SKM-1 treated with dmso at 0.1 percent for 144 hours (cell line): Measurements from ENCODE around the gene AMN1.
A peak's percentile ranks its signal among the peaks of the same experiment; 100 is the strongest.
"Not testable (repeated sequence)": the region's sequence is repeated elsewhere in the genome, so short reads cannot be mapped to it uniquely, and the experiment has no call there.

ENCODE experiments used
- DNase-seq: peaks from one replicate; lab custom pipeline; 2025; ENCODE audit not compliant: unreplicated experiment; lab: John Stamatoyannopoulos, UW

The AMN1 gene

DNA sequence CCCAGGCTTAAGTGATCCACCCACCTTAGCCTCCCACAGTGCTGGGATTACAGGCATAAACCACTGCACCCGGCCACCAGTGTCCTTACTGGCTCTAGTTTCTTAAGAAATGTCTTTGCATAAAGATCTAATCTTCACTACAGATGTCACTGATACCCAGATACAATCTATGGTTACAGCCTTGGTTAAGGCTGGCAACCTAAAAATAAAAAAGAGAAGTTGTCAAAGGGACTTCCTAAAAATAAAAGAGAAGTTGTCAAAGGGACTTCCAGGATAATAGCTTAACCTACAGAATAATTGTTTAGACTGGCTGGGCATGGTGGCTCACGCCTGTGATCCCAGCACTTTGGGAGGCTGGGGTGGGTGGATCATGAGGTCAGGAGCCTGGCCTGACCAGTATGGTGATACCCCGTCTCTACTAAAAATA lies 41.7 kb downstream of the AMN1 start:
- peak; percentile 83 for DNase-seq

DNA sequence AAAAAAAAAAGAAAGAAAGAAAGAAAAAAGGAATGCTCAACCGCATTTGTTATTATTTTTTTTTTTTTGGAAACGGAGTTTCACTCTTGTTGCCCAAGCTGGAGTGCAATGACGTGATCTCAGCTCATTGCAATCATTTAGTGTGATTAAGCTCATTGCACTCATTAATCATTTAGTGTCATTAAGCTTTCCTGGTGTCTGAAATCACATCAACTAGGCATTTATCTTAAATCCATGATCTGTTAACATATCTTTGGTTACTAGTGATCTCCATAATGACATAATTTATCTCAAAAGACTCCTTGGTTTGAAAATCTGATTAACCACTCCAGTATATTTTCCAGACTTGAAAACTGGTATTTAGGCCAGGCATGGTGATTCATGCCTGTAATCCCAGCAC lies 43.0 kb downstream of the AMN1 start:
- DNase-seq, result no peak

DNA sequence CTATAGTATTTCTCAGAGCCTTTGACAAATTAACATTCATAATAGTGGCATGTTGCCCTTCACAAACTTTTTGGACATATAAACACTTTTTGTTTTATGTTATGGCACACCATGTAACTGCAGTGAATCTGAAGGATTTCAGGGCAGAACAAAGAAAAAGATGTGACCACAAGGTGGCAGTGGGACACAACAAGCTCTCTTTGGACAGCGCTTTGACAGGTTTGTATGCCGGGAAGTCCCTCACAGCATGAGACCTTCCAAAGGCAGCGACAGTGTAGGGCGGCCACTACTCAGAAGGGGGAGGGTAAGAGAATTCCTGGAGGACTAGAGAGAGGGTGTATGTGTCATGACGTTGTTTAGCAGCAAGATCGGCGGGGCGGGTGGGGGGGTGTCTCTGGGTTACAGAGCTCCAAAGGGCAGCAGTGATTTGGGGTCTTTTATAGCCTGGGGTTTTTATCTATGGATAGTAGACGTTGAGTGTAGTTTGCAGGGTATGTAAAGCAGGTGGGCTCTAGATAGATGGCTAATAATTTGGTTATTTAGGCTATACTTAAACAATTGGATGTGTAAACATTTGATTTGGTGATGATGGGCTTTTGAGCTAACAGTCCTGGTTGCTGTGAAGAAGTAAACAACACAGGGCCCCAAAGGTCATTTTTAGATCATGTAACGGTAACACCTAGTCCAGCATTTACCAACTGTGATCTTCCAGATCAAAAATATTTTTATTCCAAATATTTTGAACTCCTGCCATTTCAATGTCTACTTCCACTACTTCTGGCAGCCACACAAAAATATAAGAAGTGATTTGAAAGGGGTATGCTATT lies 46.5 kb downstream of the AMN1 start:
- DNase-seq, result peak; percentile 39

DNA sequence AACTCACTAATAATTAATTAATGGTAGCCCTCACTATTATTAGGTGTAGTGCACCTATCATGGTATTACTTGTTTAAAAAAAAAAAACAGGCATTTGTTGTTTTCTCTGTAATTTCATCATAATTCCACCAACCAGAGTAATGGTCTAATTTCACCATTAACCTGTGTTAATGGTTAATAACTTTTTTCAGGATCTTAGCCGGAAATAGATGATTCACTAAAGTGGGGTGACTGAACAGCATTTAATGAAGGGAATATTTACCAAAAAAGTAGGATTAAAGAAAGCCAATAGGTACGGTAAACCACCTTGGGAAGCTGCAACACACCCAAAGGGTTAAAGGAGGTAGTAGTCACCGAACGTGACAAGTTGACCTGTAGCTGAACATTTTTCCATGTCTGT lies 56.3 kb downstream of the AMN1 start:
- DNase-seq, result no peak

DNA sequence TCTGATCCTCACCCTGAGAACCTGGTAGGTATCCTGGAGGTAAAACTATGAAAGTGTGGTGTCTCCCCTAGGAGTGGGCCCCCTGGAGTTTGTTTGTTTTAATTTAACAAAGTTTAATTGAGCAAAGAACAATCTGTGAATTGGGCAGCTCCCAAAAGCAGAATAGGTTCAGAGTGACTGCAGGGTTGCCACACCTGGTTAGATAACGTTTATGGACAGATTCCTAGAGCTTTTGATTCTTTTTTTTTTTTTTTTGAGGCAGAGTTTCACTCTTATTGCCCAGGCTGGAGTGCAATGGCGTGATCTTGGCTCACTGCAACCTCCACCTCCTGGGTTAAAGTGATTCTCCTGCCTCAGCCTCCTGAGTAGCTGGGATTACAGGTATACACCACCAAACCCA lies 59.2 kb downstream of the AMN1 start:
- not testable (repeated sequence) for DNase-seq

DNA sequence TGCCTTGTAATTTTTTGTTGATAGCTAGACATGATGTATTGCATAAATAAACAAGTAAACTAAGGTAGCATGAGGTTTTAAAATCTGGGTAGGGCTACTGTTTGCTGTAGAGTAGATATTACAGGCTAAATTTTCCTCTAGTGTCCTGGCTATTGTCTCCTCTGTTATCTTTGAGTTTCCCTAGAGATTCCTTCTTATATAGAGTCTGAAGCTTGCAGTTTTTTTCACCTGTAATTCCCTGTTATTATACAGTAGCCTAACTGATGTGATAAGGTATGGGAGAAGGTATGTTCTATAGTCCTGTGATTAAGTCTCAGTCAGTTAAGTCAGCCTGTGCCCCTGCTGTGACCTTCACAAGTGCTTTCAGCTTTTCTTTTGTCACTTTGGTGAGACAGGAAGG lies 59.8 kb downstream of the AMN1 start:
- no peak for DNase-seq

DNA sequence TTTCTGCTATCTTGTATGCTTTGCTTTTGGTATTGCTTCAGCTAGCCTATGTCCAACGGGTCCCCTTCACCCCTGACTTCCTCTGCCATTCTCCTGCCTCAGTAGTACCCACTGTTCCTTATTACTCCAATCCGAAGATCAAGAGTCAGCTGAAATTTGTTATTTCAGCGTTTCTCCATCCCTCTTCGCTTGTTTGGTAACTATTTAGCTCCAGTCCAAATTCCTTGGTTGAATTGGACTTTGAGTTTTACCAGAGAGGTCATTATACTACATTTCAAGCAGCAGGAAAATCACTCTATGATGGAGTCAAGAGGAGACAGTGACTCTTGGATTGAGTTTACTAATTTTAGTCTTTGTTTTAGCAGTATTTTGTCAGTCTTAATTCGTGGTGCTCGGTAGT lies 64.8 kb downstream of the AMN1 start:
- no peak for DNase-seq

DNA sequence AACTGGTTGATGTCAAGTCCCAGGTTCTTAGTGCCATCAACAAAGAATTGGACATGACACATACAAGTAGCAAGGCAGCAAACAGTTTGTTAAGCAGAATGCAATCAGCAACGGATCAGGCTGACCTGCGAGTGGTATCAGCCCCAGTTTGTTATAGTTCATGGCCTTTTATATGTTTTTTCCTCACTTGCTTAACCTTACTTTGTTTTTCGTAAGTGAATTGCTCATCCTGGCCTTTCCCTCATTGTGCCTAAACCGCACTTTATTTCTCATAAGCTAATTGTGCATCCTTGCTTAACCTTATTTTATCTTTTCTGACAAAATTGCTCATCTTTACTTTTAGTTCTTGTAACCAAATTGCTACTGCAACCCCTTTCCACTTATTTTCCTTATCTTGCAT lies 65.2 kb downstream of the AMN1 start:
- no peak for DNase-seq

DNA sequence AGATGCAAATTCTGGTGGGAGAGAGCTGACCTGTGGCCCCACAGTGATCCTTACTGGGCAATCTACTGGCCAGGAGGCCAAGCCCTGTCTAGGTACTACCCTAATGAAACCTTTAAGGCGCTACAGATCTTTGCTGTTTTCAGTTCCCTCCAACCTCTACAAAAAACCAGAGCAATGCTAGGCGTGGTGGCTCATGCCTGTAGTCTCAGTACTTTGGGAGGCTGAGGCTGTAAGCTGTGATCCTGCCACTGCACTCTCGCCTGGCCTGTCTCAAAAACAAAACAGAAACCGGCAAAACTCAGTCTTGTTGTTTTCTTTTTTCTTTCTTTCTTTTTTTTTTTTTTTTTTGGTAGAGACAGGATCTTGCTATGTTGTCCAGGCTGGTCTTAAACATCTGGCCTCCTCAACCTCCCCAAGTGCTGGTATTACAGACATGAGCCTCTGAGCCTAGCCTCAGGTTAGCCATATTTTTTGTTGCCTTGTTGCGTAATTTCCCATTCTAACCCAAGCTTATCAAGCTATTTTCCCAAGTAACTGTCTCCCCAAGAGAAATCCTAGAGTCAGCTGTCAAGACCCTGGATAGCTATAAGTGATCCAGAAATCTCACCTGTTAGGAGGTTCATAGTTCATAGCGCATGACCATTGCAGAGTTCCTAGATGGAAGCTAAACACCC lies 66.5 kb downstream of the AMN1 start:
- no peak for DNase-seq

DNA sequence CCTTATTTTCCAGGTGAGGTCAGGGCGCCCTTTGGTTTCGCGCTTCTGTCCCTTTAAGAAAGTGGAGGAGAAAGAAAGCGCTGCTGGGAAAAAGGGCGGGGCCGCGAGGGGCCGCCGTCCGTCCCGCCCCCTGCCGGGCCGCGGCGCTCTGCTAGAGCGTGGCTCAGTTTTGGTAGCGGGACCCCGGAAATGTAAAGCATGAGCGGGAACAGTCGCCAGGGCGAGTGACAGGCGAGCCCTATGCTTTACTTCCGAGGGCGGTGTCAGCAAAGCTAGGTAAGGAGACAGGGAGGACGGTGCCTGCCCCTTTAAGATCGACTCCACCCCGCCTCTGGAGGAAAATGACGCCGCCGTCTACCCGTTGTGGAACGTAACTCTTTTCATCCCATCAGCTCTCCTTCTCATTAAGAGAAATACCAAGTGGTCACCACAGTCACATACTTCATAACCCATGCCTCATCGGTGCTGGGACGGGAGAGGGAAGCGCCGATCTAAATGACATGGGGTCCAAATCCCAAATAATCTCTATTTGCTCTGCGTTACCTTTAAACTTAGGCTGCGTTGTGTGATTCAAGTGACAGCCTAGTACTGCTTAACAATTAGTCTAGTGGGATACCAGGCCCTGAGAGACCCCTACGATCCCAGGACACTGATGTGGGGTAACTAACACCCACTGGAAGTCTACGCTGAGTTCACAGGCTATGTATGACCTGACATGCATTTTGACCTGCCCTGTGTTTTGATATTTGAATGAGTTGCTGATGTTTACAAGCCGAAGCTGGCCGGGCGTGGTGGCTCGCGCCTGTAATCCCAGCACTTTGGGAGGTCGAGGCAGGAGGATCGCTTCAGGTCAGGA lies 69.5 kb downstream of the AMN1 start, which contains the start of gene ETFBKMT:
TSS of gene ETFBKMT (plus strand) at position 602 of the 856 bp plus-strand sequence. CDS start 2,266 bp downstream, outside the sequence.
- DNase-seq, result peak; percentile 77

DNA sequence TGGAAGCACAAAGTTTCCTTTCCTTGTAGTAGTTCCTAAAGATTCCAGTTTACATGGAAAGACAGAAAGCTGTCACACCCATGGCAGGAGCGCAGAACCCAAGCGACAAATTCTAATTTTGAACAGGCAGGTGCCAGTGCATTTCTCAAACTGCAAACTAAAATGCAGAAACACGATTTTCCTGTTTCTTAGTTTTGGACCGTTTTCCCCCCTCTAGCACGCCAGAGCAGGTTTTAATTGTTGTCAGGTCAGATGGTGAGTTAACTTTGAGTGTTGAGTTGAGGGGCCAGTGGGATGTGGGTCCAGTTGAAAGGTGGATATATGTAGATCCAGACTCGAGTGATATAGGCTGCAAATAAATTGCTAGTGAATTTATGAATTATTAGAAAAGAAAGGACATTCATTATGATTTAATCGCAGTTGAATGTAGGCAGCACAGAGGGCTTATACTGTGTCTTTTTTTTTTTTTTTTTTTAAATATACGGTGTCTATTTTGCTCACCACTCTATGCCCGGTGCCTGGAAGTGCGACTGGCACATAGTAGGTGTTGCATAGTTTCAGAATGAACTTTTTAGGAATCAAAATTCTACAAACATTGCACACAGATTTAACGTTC lies 70.2 kb downstream of the AMN1 start:
- DNase-seq, result no peak

DNA sequence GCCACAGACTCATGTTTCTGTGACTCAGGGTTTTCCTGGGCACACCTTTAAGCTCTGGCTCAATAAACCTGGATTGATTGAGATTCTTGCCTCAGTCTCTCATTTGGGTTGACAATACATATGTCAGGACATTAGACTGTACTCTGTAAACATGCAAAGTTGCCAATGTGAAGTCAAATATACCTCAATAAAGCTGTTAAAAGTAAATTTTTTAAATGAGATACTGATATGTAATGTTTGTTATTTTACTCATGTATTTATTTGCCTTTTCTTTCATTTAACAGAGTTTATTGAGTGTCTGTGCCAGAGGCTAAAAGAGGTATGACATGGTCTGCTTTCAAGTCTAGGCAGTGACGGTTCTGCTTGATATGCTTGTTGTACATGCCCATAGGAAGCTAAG lies 73.0 kb downstream of the AMN1 start:
- no peak for DNase-seq

DNA sequence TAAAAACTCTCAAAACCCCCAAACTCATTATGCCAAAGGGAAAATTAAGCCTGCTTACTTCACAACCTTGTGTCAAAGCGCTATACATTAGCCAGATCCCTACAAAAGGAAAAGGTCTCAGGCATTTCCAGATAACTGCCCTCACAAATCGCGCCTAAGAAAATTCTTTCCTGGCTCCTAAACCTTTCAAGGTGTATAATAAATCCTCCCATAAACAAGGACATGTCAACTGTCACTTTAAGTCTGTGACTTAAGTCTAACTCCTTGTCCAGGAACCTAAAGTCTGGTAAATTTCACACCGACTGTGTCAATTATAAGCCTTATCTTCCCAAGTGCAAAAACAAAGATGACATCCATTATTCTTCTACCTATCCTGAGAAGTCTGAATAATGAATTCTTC lies 73.6 kb downstream of the AMN1 start:
- no peak for DNase-seq

DNA sequence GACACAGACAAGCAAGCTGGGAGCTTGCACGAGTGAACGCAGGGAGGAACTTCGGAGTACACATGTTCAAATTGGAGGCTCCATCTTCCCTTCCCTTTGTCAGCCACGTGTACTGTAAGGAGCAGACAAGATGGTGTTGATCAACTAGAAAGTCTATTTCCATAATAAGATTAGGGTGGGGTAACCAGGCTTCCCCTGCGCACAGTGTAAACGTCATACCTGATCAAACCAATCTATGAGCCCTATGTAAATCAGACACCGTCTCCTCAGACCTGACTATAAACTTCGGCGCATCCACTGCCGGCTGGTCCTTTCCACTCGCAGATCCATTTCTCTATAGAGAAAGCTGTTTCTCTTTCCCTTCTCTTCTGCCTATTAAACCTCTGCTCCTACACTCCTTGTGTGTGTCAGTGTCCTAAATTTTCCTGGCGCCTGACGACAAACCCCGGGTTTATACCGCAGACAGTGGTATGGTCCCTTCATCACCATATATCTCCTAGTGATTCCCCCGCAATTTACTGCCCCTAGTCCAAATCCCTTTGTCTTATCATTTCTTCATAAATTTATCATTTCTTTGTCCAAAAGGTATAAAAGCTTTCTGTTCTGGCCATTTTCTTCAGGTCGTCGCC lies 76.8 kb downstream of the AMN1 start:
- DNase-seq, result no peak

DNA sequence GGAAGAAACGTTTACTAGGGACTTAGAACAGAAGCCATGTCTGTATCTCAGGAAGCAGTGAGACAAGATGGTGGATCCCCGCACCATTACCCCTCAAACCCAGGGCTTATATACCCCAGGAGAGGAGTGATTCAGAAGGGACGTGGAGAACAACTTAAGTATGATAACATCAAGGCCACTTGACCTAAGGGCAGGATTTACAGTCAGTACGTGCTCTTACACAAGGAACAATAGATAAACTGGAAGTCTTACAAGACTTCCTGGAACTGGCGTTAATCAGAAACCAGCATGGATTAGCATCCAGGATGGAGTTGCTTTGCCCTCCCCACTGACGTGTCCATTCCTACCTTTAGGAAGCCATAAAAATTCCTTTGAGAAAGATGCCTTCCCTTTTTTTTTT lies 77.9 kb downstream of the AMN1 start:
- DNase-seq, result no peak

DNA sequence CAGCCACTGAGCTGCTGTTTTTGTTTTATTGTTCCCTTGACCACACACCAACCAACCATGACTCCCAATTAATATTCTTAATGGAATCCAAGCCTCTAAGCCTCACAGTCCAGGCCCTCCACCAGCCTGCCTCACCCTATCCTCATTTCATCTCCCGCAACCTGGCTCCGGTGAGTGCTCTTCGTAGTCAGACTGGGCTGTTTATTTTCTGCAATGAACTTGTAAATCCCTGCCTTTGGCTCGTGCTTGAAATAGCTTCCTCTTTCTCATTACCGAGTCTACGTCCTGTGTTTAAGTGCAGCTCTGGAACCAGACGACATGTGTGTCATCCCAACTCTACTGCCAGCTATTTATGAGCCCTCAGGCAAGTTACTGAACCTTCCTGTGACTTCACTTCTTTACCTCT lies 81.7 kb downstream of the AMN1 start:
- DNase-seq, result no peak

DNA sequence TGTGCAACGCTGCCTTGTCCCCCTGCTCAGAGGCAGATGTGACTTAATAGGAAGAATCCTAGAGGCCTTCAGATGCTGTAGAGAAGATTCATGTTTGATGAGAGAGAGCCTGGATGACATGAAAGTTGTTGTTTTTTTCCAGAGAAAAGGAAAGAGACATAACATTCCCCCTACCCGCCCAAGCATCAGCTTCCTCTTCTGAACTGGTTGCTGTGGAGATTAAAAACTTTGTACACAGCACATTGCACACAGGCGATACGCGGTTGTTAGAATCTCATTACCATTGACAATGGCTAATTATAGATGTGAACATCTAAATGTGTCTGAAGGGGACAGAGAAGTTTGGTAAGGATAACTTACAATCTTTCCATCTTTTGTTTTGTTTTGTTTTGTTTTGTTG lies 82.9 kb downstream of the AMN1 start:
- DNase-seq, result no peak

DNA sequence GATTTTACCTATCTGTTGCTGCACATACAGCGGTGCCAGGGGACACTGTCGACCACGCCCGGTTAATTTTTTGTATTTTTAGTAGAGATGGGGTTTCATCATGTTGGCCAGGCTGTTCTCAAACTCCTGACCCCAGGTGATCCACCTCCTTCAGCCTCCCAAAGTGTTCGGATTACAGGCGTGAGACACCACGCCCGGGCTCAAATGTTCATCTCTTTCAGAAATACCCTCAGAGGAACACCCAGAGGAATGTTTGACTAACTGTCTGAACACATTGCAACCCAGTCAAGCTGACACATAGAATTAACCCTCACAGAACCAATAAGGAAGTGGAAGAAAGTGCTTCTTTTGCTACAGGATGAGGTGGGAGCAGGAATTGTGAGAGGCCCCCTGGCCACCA lies 84.3 kb downstream of the AMN1 start:
- DNase-seq, result no peak

DNA sequence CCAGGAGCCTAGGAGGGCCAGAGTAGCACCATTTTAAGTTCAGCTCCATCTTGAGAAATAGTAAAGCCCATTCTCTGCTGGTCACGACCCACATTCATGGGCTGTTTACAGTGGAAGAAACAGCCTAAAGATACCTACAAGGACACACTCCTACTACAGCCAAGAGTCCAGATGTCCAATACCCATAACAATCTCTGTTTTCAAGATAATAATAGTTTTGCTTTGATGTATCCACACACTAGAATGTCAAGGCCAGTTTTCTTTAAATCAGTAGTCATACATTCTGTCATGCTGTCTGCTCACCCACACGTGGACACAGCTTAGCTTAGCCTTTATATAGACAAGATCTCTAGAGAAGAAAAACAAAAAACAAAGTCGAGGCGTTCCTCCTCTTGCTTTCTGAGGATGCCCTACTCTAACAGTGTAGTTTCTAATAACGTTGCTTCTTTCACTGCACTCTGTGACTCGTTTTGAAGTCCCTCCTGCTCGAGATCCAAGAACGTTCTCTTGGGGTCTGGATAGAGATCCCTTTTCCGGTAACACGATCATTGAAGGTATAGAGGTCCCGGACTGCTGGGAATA lies 87.2 kb downstream of the AMN1 start:
- DNase-seq, result no peak

DNA sequence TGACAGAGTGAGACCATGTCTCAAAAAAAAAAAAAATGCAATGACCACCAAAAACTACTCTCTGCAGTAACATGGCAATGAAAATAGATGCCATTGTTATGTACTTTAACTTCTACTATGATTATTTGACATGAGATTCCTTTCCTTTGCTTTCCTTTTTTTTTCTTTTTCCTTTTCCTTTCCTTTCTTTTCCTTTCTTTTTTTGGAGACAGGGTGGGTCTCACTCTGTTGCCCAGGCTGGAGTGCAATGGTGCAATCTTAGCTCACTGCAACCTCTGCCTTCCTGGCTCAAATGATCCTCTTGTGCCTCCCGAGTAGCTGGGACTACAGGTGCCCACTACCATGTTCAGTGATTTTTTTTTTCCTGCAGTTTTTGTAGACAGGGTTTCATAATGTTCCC lies 94.2 kb downstream of the AMN1 start:
- no peak for DNase-seq
